HG03457 (cell line): ENCODE measurements around the gene SPOCK1.
A peak's percentile ranks its signal among the peaks of the same experiment; 100 is the strongest.

Experiments used
- ATAC-seq: cut with Tn5 transposase; IDR thresholded peaks from one replicate; pipeline ENCODE4 v1.9.1; 2021; ENCODE audit warnings: moderate number of reproducible peaks; ENCODE audit not compliant: unreplicated experiment

Gene SPOCK1

GRCh38 chr5:137167187-137167586, 331.9 kb downstream of the SPOCK1 start:
- ATAC-seq, result no peak

GRCh38 chr5:137164961-137165360, 334.2 kb downstream of the SPOCK1 start:
- ATAC-seq, result no peak

- no peak for ATAC-seq
These were observed 334.6 kb downstream of the SPOCK1 start for GRCh38 chr5:137164536-137164935.

- no peak for ATAC-seq
These were observed 340.4 kb downstream of the SPOCK1 start for GRCh38 chr5:137158691-137159090.

- no peak for ATAC-seq
These were observed 342.9 kb downstream of the SPOCK1 start for GRCh38 chr5:137156180-137156579.

- no peak for ATAC-seq
These were observed 343.7 kb downstream of the SPOCK1 start for GRCh38 chr5:137155261-137156000.

GRCh38 chr5:137152616-137153015, 346.5 kb downstream of the SPOCK1 start:
- no peak for ATAC-seq

- no peak for ATAC-seq
These were observed 350.5 kb downstream of the SPOCK1 start for GRCh38 chr5:137148655-137149054.

- no peak for ATAC-seq
These were observed 351.0 kb downstream of the SPOCK1 start for GRCh38 chr5:137148159-137148558.

GRCh38 chr5:137147346-137147745, 351.8 kb downstream of the SPOCK1 start:
- ATAC-seq, result no peak

- ATAC-seq, result no peak
These were observed 352.7 kb downstream of the SPOCK1 start for GRCh38 chr5:137146402-137146890.

- ATAC-seq, result no peak
These were observed 353.4 kb downstream of the SPOCK1 start for GRCh38 chr5:137145721-137146120.

- no peak for ATAC-seq
These were observed 354.5 kb downstream of the SPOCK1 start for GRCh38 chr5:137144656-137145055.

GRCh38 chr5:137142764-137143605, 356.1 kb downstream of the SPOCK1 start:
- peak; percentile 47 for ATAC-seq

GRCh38 chr5:137142346-137142745, 356.8 kb downstream of the SPOCK1 start:
- ATAC-seq, result peak; percentile 30

- no peak for ATAC-seq
These were observed 357.3 kb downstream of the SPOCK1 start for GRCh38 chr5:137141779-137142178.

- ATAC-seq, result no peak
These were observed 362.0 kb downstream of the SPOCK1 start for GRCh38 chr5:137136991-137137632.

- no peak for ATAC-seq
These were observed 364.1 kb downstream of the SPOCK1 start for GRCh38 chr5:137134920-137135532.

GRCh38 chr5:137129886-137130680, 369.0 kb downstream of the SPOCK1 start:
- no peak for ATAC-seq

GRCh38 chr5:137128012-137128411, 371.1 kb downstream of the SPOCK1 start:
- ATAC-seq, result no peak
